Testis (tissue), 3 donors: ENCODE measurements around the gene WDR82. TPM values are rescaled to one million over a fixed set of nuclear protein-coding genes. Genes with fewer than 3 reads are reported as not detected.

Experiments used
- DNase-seq: peaks from one replicate; pipeline ENCODE4 v3.0.0-alpha.2; 2019
- H3K27ac ChIP-seq, 2 donors: fragments of 200-600 bp; sonication (generic); one replicate each; pipeline ENCODE4 v1.5.1; 2019
- H3K27me3 ChIP-seq: fragments of 200-600 bp; sonication (generic); one replicate; pipeline ENCODE4 v1.5.1; 2019
- H3K36me3 ChIP-seq: fragments of 200-600 bp; sonication (generic); one replicate; pipeline ENCODE4 v1.5.1; 2017; ENCODE audit warnings: low read depth; ENCODE audit errors: missing control alignments
- H3K4me1 ChIP-seq: fragments of 200-600 bp; sonication (generic); one replicate; pipeline ENCODE4 v1.5.1; 2019
- H3K4me3 ChIP-seq, 2 donors: fragments of 200-600 bp; sonication (generic); one replicate each; pipeline ENCODE4 v1.5.1; 2017 to 2019
- H3K9me3 ChIP-seq: fragments of 200-600 bp; sonication (generic); one replicate; pipeline ENCODE4 v1.5.1; 2017
- CTCF ChIP-seq, 3 experiments: fragments of 450-650 bp in 2 of 3; fragments of 200-600 bp in 1 of 3; sonication (generic) in 1 of 3; IDR thresholded peaks; one replicate each; pipeline ENCODE4 v1.5.1; 2016 to 2019; ENCODE audit warnings: antibody characterized with exemption in 3 of 3, mild to moderate bottlenecking in 2 of 3, moderate library complexity in 1 of 3
- POLR2A ChIP-seq: fragments of 450-650 bp; IDR thresholded peaks from one replicate; pipeline ENCODE4 v1.6.1; 2017; ENCODE audit warnings: antibody characterized with exemption, mild to moderate bottlenecking, moderate library complexity
- WGBS, 2 donors: methylation state at CpG; one replicate each; pipeline ENCODE4 v1.1.5; 2018; 5-methylcytosine and 5-hydroxymethylcytosine counted together
- intact Hi-C: fragments of 100-400 bp; cut with DNase I; formaldehyde crosslinking; loops from one replicate; pipeline ENCODE4 v1.15.1; 2023; ENCODE audit warnings: low total_unique reads
- polyA plus RNA-seq: library from polyadenylated mRNA; stranded (reverse); fragments of 350-450 nt; fragmentation: Illumina TruSeq; extraction: RNeasy Lipid Tissue Mini Kit (QIAGEN cat#74804); gene quantifications from one replicate; pipeline ENCODE4 v1.2.3, GENCODE V29; 2014; ENCODE audit warnings: low read depth, low replicate concordance; ENCODE audit not compliant: insufficient read depth
- total RNA-seq, 2 donors: library from RNA; depleted of rRNA; stranded (reverse); fragments of >200 nt; gene quantifications; one replicate each; pipeline ENCODE4 v1.2.3, GENCODE V29; 2016

The WDR82 gene
- total and polyA plus RNA-seq, 3 donors from 2014 or later: 76.1 to 85.7 (median 80.9) TPM

GRCh38 chr3:52222319-52223221, 55.9 kb downstream of the WDR82 start:
- peaks cover 7% of the 10 kb centered on the region for H3K4me1 ChIP-seq
- TF ChIP-seq POLR2A (no peak), CTCF (IDR thresholded peaks at IDR 0.05) (no peak)
- no peaks in the 10 kb centered on the region for H3K36me3 ChIP-seq
- WGBS, 2 donors: 69 to 90% methylated on average over 24 to 41 of the region's 41 CpGs
- H3K27me3 ChIP-seq: no peaks in the 10 kb centered on the region
- DNase-seq: no peak
- no peak overlapping the region for H3K27ac ChIP-seq
- H3K9me3 ChIP-seq: no peaks in the 10 kb centered on the region
- H3K4me3 ChIP-seq: no peak overlapping the region
- intact Hi-C loops: loop anchor here (5.0 kb wide), 1 partner anchor 115 kb away; no protein-coding TSS in a partner anchor

GRCh38 chr3:52221563-52222318, 56.7 kb downstream of the WDR82 start:
- peak; percentile 49 for DNase-seq
- Histone ChIP-seq H3K9me3 (no peaks in the 10 kb centered on the region), H3K36me3 (no peaks in the 10 kb centered on the region), H3K4me3 (no peak overlapping the region), H3K4me1 (peaks cover 12% of the 10 kb centered on the region), H3K27me3 (no peaks in the 10 kb centered on the region), H3K27ac (no peak overlapping the region)
- WGBS, 2 donors: 69 to 72% methylated on average over 13 to 34 of the region's 34 CpGs
- TF ChIP-seq POLR2A (no peak), CTCF (IDR thresholded peaks at IDR 0.05) (no peak)
- intact Hi-C loops: loop anchor here (5.0 kb wide), 1 partner anchor 116 kb away; no protein-coding TSS in a partner anchor

GRCh38 chr3:52221141-52221562, 57.3 kb downstream of the WDR82 start:
- no peak for DNase-seq
- peaks cover 16% of the 10 kb centered on the region for H3K4me1 ChIP-seq
- no peak overlapping the region for H3K27ac ChIP-seq
- no peaks in the 10 kb centered on the region for H3K36me3 ChIP-seq
- intact Hi-C loops: loop anchor here (5.0 kb wide), 1 partner anchor 116 kb away; no protein-coding TSS in a partner anchor
- no peaks in the 10 kb centered on the region for H3K9me3 ChIP-seq
- TF ChIP-seq CTCF (IDR thresholded peaks at IDR 0.05): no peak
- no peak for TF ChIP-seq POLR2A
- H3K4me3 ChIP-seq: no peak overlapping the region
- 60 to 96% methylated on average over 1 to 27 of the region's 27 CpGs for WGBS, 2 donors
- no peaks in the 10 kb centered on the region for H3K27me3 ChIP-seq

- DNase-seq: peak; percentile 89
- intact Hi-C loops: loop anchor here (5.0 kb wide), 1 partner anchor 117 kb away; no protein-coding TSS in a partner anchor
- WGBS, 2 donors: 38 to 66% methylated on average over 6 to 9 of the region's 9 CpGs
- Histone ChIP-seq H3K36me3 (no peaks in the 10 kb centered on the region), H3K4me3 (no peak overlapping the region), H3K4me1 (peaks cover 16% of the 10 kb centered on the region), H3K27ac (no peak overlapping the region), H3K9me3 (no peaks in the 10 kb centered on the region), H3K27me3 (no peaks in the 10 kb centered on the region)
- TF ChIP-seq CTCF (IDR thresholded peaks at IDR 0.05) (peak; percentile 63 to 95 (median 89)), POLR2A (no peak)
Observed at GRCh38 chr3:52220380-52221026, 57.9 kb downstream of the WDR82 start.
